Gastroesophageal sphincter (tissue), 4 donors: ENCODE data around the gene KRT83. TPM values are rescaled to one million over a fixed set of nuclear protein-coding genes. Genes with fewer than 3 reads are reported as not detected.

Source experiments
- ATAC-seq: fragments of 150-250 bp; one replicate; pipeline ENCODE4 v1.9.1; 2016; ENCODE audit warnings: mild to moderate bottlenecking, moderate library complexity
- H3K27ac ChIP-seq, 4 donors: fragments of 200-600 bp; sonication (generic) in 3 of 4; 1 replicate in 3 of 4; 2 replicates in 1 of 4; pipeline ENCODE4 v1.5.1; 2016 to 2019
- H3K27me3 ChIP-seq: fragments of 200-600 bp; sonication (generic); one replicate; pipeline ENCODE4 v1.5.1; 2019
- H3K36me3 ChIP-seq, 2 donors: fragments of 200-600 bp; sonication (generic); one replicate each; pipeline ENCODE4 v1.5.1; 2019; ENCODE audit warnings: control low read depth in 1 of 2
- H3K4me1 ChIP-seq, 3 donors: fragments of 200-600 bp; sonication (generic); 1 replicate in 2 of 3; 2 replicates in 1 of 3; pipeline ENCODE4 v1.5.1; 2016 to 2019; ENCODE audit warnings: control low read depth in 2 of 3
- H3K4me3 ChIP-seq, 2 donors: fragments of 200-600 bp; sonication (generic); one replicate each; pipeline ENCODE4 v1.5.1; 2019; ENCODE audit warnings: mild to moderate bottlenecking in 1 of 2, moderate library complexity in 1 of 2
- H3K9me3 ChIP-seq, 3 donors: fragments of 200-600 bp; sonication (generic); one replicate each; pipeline ENCODE4 v1.5.1; 2017 to 2019; ENCODE audit warnings: control low read depth in 2 of 3
- CTCF ChIP-seq, 4 experiments: fragments of 200-600 bp in 2 of 4; fragments of 450-650 bp in 2 of 4; sonication (generic) in 1 of 4; IDR thresholded peaks; one replicate each; pipeline ENCODE4 v1.5.1; 2017 to 2019; ENCODE audit warnings: antibody characterized with exemption in 4 of 4, mild to moderate bottlenecking in 2 of 4, moderate library complexity in 2 of 4
- EP300 ChIP-seq: sonication (generic); formaldehyde crosslinking; IDR thresholded peaks from one replicate; pipeline ENCODE4 v1.6.1; 2017; ENCODE audit warnings: antibody characterized with exemption, mild to moderate bottlenecking
- POLR2A ChIP-seq, 2 donors: fragments of 450-650 bp; IDR thresholded peaks; one replicate each; pipeline ENCODE4 v1.6.1; 2017; ENCODE audit warnings: antibody characterized with exemption in 2 of 2, mild to moderate bottlenecking in 2 of 2, moderate library complexity in 1 of 2
- POLR2AphosphoS5 ChIP-seq: sonication (generic); formaldehyde crosslinking; IDR thresholded peaks from one replicate; pipeline ENCODE4 v1.6.1; 2017; ENCODE audit warnings: antibody characterized with exemption
- WGBS, 2 donors: methylation state at CpG; one replicate each; pipeline ENCODE4 v1.1.5; 2018; ENCODE audit warnings: low coverage in 1 of 2; 5-methylcytosine and 5-hydroxymethylcytosine counted together
- total RNA-seq, 4 donors: library from RNA; depleted of rRNA; stranded (reverse); fragments of >200 nt; gene quantifications; one replicate each; pipeline ENCODE4 v1.1.0, GENCODE V29; 2016

The KRT83 gene
- total RNA-seq, 4 donors from 2014 or later = not detected

- ATAC-seq = no peak
- Histone ChIP-seq H3K4me1 (no peaks in the 10 kb centered on the region), H3K27ac (no peak overlapping the region), H3K9me3 (peaks cover 0 to 18% (median 0%) of the 10 kb centered on the region in 3 donors), H3K4me3 (no peak overlapping the region), H3K36me3 (no peaks in the 10 kb centered on the region), H3K27me3 (peaks cover 12% of the 10 kb centered on the region)
- 57 to 73% methylated on average over 2 of the region's 4 CpGs for WGBS, 2 donors
- TF ChIP-seq POLR2A (IDR thresholded peaks at IDR 0.05) = no peak
Measured at GRCh38 chr12:52335598-52336262, 14.5 kb upstream of the KRT83 start.

GRCh38 chr12:52334185-52334584 is 13.0 kb upstream of the KRT83 start:
- no peak for ATAC-seq
- 55 to 97% methylated on average over 3 of the region's 3 CpGs for WGBS, 2 donors
- H3K9me3 ChIP-seq = peaks cover 0 to 18% (median 0%) of the 10 kb centered on the region in 3 donors
- H3K27ac ChIP-seq = no peak overlapping the region
- no peaks in the 10 kb centered on the region for H3K4me1 ChIP-seq
- H3K36me3 ChIP-seq = no peaks in the 10 kb centered on the region
- H3K27me3 ChIP-seq = peaks cover 12% of the 10 kb centered on the region
- TF ChIP-seq POLR2A (IDR thresholded peaks at IDR 0.05) (no peak), CTCF (IDR thresholded peaks at IDR 0.05) (no peak), POLR2AphosphoS5 (no peak), EP300 (no peak)
- no peak overlapping the region for H3K4me3 ChIP-seq

GRCh38 chr12:52333321-52333720 is 12.1 kb upstream of the KRT83 start:
- no peak for TF ChIP-seq POLR2A (IDR thresholded peaks at IDR 0.05)

GRCh38 chr12:52332381-52332780 is 11.2 kb upstream of the KRT83 start:
- no peak overlapping the region for H3K27ac ChIP-seq
- 100% methylated on average over 1 of the region's 1 CpG for WGBS, 2 donors
- peaks cover 12% of the 10 kb centered on the region for H3K27me3 ChIP-seq
- H3K4me1 ChIP-seq = no peaks in the 10 kb centered on the region
- no peaks in the 10 kb centered on the region for H3K36me3 ChIP-seq
- peaks cover 0 to 18% (median 0%) of the 10 kb centered on the region in 3 donors for H3K9me3 ChIP-seq
- no peak for ATAC-seq
- TF ChIP-seq EP300 (no peak), CTCF (IDR thresholded peaks at IDR 0.05) (no peak), POLR2A (IDR thresholded peaks at IDR 0.05) (no peak), POLR2AphosphoS5 (no peak)
- H3K4me3 ChIP-seq = no peak overlapping the region

More at GRCh38 chr12:52333321-52333720, 12.1 kb upstream of the KRT83 start:
- 50% methylated on average over 2 of the region's 3 CpGs; no CpG with 5 or more reads in 1 of the 2 donors for WGBS, 2 donors
- no peak for ATAC-seq
- H3K27ac ChIP-seq = no peak overlapping the region
- no peaks in the 10 kb centered on the region for H3K4me1 ChIP-seq
- H3K4me3 ChIP-seq = no peak overlapping the region
- peaks cover 0 to 18% (median 0%) of the 10 kb centered on the region in 3 donors for H3K9me3 ChIP-seq
- no peaks in the 10 kb centered on the region for H3K36me3 ChIP-seq
- H3K27me3 ChIP-seq = peaks cover 12% of the 10 kb centered on the region

GRCh38 chr12:52331833-52332232 is 10.6 kb upstream of the KRT83 start:
- TF ChIP-seq EP300 (no peak), CTCF (IDR thresholded peaks at IDR 0.05) (no peak), POLR2A (IDR thresholded peaks at IDR 0.05) (no peak), POLR2AphosphoS5 (no peak)
- 88 to 90% methylated on average over 3 of the region's 3 CpGs for WGBS, 2 donors
- Histone ChIP-seq H3K9me3 (peaks cover 0 to 14% (median 0%) of the 10 kb centered on the region in 3 donors), H3K27me3 (peaks cover 12% of the 10 kb centered on the region), H3K27ac (no peak overlapping the region), H3K36me3 (no peaks in the 10 kb centered on the region), H3K4me1 (no peaks in the 10 kb centered on the region), H3K4me3 (no peak overlapping the region)
- ATAC-seq = no peak

GRCh38 chr12:52331039-52331438 is 9.8 kb upstream of the KRT83 start:
- H3K4me1 ChIP-seq = no peaks in the 10 kb centered on the region
- no CpG with 5 or more reads among the region's 1 CpG for WGBS, 2 donors
- TF ChIP-seq POLR2AphosphoS5 = no peak
- no peak for TF ChIP-seq EP300
- TF ChIP-seq POLR2A (IDR thresholded peaks at IDR 0.05) = no peak
- TF ChIP-seq CTCF (IDR thresholded peaks at IDR 0.05) = no peak
- H3K4me3 ChIP-seq = no peak overlapping the region
- peaks cover 12% of the 10 kb centered on the region for H3K27me3 ChIP-seq
- no peaks in the 10 kb centered on the region for H3K36me3 ChIP-seq
- no peak overlapping the region for H3K27ac ChIP-seq
- ATAC-seq = no peak
- peaks cover 0 to 6% (median 0%) of the 10 kb centered on the region in 3 donors for H3K9me3 ChIP-seq
